GM12874 (cell line): ENCODE measurements around the gene IRF6.

Experiments
- TF ChIP-seq, protein P1 (sequence below): IDR thresholded peaks from 2 replicates; pipeline ENCODE4 v1.5.1; 2011; ENCODE audit warnings: low read depth, mild to moderate bottlenecking, control low read depth, low read length, moderate library complexity; ENCODE audit not compliant: insufficient read depth

Gene IRF6

GRCh38 chr1:209845408-209845725 lies 39.4 kb upstream of the IRF6 start:
- TF ChIP-seq, protein P1, sequence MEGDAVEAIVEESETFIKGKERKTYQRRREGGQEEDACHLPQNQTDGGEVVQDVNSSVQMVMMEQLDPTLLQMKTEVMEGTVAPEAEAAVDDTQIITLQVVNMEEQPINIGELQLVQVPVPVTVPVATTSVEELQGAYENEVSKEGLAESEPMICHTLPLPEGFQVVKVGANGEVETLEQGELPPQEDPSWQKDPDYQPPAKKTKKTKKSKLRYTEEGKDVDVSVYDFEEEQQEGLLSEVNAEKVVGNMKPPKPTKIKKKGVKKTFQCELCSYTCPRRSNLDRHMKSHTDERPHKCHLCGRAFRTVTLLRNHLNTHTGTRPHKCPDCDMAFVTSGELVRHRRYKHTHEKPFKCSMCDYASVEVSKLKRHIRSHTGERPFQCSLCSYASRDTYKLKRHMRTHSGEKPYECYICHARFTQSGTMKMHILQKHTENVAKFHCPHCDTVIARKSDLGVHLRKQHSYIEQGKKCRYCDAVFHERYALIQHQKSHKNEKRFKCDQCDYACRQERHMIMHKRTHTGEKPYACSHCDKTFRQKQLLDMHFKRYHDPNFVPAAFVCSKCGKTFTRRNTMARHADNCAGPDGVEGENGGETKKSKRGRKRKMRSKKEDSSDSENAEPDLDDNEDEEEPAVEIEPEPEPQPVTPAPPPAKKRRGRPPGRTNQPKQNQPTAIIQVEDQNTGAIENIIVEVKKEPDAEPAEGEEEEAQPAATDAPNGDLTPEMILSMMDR: no peak

GRCh38 chr1:209844695-209845407 lies 38.9 kb upstream of the IRF6 start:
- TF ChIP-seq, protein P1: no peak

GRCh38 chr1:209840611-209841010 lies 34.7 kb upstream of the IRF6 start:
- TF ChIP-seq, protein P1: no peak

GRCh38 chr1:209839875-209840546 lies 34.1 kb upstream of the IRF6 start:
- TF ChIP-seq, protein P1: no peak

DNA sequence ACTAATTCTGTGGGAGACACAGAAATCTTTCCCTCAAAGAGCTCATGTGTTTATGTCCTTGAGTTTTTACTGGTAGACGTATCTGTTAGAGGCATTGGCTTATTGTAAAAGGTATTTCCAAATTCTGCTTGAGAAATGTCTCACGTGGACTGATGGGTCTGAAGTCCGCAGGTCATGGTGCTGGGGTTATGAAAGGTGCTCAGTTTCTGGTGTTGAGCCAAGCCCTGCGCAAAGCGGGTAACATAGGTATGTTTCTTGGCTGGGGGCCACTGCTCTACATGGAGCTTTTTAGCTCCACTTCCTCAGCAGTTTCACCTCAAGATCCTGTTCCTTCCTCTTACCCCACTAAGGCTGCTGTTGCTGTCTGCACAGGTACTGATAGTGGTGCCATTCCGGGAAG lies 32.6 kb upstream of the IRF6 start:
- TF ChIP-seq, protein P1: no peak

DNA sequence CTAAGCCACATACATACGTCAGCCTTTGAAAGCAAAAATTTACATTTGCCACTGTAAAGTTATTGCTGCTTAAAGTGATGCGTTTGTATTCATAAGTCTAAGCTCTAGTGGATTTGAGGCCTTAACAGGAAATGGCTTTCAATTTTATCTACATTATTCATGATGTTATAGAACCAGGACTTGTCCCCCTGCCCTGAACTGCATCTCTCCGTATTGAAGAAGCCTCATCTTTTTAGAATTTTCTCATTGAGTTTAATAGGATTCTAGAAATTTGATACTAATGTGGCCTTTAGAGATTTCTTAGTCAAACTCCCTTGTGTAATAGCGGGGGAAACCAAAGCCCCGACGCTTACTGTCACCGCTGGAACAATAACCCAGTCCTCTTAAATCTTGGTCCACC lies 31.7 kb upstream of the IRF6 start:
- TF ChIP-seq, protein P1: no peak

GRCh38 chr1:209835782-209836298 lies 29.9 kb upstream of the IRF6 start:
- TF ChIP-seq, protein P1: no peak
